GM19193 (cell line): Measurements from ENCODE around the gene WTAP.

Experiments
- POLR2A ChIP-seq: IDR thresholded peaks from 4 replicates; pipeline ENCODE4 v1.6.1; 2011; ENCODE audit not compliant: insufficient read depth, insufficient read length; ENCODE audit errors: extremely low read depth

The WTAP gene

DNA sequence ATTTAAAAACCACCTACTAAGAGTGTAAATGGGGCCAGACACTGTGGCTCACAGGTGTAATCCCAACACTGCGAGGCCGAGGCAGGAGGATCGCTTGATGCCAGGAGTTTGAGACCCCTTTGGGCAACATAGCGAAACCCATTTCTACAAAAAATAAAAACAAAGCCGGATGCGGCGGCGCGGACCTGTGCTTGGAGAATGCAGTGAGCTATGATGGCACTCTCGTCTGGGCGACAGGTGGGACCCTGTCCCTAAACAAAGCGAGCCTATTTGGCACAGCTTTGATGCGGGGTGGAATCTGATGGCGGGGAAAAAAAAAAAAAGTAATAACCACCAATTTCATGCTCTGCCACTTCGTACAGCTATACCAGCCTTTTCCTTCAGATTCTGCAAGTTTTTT is 61.0 kb downstream of the WTAP start:
- no peak for TF ChIP-seq POLR2A

DNA sequence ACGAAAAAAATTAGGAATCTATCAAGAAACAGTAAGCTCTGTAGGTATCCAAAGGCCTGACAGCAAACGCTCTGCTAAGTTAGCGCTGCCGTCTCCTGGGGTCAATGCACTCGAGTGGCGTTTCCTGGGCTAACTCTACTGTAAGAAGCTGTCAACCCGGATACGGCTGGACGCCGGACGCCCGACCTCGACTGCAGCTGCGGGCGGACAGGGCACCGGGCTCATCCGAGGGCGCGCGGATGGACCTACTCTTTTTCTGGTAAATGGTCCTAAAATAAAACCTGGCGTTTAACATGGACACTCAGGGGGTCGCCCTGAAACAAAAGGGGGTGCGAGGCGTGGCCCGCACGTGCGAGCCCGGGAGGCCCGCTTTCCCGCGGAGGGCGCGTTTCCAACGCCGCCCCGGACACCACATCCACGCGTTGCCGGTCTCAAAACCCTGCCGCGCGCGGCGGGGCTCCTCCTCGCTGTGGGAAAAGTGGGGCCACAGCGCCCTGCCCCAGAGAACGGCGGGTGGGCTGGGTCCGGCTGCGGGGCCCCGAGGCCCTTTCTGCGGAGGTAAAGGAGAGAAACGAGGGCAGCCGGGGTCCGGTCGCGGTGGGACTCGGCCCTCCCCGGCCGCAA is 61.6 kb downstream of the WTAP start:
- no peak for TF ChIP-seq POLR2A

DNA sequence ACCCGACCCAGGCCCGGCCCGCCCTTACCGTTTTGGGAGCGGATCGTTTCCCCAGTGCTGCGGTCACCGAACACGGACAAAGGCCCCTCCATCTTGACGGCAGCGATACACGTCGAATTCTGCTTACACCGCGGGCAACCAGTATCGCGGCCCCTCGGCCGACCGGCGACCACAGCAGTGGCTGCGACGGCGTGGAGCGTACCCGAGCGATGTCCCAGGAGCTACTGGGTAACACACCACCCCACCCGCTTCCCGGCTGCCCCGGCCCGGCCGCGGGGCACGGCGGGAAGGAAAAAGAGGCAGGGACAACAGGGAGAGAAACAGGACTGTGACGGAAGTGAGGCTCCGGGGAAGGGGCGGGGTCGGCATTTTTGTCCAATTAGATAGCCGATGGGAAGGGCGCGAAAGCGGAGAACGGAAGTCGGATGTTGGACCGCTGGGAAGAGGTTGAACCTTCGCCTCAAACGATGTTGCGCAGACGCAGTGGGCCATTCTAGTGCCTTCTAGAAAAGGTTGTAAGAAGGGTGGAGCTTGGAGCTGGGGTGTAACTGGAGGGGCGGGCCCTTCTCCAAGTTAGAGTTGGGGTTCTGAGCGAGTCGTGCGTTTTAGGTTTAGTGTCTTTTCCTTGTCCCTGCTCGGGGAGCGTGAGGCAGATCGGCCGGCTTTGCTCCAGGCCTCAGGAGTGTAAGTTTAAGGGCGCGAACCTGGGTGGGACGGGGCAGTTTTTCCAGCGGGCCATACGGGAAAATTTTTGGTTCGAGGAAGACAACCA is 62.3 kb downstream of the WTAP start, which contains the start of gene TCP1:
Gene TCP1 (minus strand): TSS at position 226 of the 772 bp plus-strand sequence. CDS start 134 bp downstream, at position 92.
- TF ChIP-seq POLR2A = peak; percentile 96

DNA sequence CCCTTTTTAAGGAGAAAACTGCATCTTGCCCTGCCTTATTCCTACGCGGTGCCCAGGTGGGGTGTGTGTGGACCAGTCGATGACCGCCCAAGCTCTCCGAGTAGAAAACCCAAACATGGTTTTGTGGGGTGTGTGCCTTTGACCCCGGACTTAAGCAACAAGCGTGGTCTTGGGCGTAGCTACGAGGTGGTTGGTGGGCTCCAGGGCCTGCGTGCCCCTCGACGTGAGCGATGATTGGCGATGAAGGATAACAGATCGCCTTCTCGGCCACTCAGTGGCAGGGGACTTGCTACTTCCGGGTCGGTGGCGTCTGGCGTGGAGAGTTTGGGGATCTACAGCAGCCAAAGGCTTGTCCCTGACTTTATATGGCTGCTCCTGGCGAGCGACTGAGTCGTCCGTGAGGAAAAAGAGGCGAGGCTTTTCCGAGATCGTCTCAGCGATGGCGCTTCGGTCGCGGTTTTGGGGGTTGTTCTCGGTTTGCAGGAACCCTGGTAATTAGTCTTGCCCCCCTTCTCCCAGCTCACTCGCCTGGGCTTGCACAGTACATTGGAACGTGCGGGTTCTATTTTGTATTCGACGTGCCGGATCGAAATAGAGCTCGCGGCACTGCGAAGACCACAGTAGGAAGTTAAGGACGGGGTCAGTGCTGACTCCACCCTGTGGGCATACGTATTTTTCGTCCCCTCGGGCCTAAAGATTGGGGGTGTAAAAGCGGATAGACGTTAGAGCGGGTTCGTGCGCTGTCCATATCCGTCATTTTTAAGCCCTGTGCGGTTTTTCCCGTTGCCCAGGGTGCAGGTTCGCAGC is 63.0 kb downstream of the WTAP start, which contains the start of gene MRPL18:
Gene MRPL18 (plus strand): TSS at position 319 of the 807 bp plus-strand sequence. CDS start 121 bp downstream, at position 440.
- peak; percentile 66 for TF ChIP-seq POLR2A

DNA sequence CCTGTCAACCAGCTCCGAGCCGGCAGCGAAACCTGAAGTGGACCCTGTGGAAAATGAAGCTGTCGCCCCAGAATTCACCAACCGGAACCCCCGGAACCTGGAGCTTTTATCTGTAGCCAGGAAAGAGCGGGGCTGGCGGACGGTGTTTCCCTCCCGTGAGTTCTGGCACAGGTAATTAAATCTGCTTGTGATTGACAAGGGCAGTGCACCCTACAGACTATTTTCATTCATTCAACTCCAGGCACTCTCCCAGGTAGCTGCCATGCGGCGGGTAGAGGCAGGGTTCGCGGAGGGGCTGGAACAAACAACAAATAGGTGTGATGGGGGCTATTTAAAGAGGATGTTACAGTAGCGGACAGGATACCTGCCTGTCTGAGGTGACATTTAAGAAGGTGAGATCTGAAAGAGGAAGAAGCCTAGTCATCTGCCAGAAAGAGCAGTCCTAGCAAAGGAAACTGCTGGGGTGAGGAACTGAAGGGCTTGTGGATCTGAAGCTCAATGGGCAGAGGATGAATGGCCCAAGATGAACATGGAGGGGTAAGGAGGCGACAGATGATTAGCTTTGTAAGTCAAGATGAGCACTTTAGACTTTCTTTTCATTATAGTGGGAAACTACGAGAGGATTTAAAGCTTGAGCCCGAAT is 63.8 kb downstream of the WTAP start:
- TF ChIP-seq POLR2A = no peak

DNA sequence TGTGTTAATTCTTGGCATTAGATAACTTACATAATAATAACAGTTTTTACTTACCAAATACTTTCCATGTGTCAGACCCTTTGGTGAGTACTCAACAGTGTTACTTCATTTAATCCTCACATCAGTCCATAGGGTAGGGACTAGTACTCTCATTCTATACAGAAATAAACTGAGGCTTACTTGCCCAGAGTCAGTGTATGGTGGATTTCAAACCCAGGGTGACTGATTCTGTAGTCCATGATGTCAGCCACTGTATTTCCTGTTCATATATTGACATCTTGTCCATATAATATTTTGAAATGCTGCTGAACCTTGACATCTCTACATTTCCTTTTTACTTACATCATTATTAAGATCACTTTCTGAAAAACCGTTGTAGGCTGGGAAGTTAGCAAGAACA is 70.2 kb downstream of the WTAP start:
- no peak for TF ChIP-seq POLR2A

DNA sequence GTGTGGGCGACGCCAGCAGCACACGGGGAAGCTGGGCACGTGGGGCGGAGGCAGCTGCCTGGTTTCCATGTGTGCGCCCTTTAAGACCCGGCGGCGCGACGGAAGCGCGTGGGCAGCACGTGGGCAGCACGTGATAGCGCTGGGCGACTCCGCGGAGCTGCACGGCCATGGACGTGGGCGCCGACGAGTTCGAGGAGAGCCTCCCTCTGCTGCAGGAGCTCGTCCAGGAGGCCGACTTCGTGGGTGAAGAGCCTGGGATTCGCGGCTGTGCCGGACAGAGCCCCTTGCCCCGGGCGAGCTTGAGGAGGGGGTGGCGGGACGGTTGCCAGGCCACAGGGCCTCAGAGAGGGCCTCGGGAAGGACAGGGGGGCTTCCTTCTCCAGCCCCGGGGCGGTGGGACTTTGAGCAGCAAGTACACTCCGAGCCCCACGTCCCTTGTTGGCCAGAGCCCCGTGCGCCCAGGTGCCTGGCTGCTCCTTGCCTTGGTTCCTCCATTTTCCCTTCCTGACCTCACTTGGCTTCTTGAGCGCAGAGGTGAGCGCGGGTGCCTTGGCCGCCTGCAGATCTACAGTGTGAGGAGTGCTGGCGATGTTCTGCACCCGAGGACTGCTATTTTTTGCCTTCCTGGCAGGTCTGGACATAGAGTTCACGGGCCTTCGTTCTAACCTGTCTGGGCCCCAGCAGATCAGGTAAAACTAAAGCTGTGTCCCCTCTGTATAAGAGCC is 73.0 kb downstream of the WTAP start, which contains the start of gene PNLDC1:
Gene PNLDC1 (plus strand): TSS at position 136 of the 725 bp plus-strand sequence. CDS start 32 bp downstream, at position 168.
- no peak for TF ChIP-seq POLR2A

DNA sequence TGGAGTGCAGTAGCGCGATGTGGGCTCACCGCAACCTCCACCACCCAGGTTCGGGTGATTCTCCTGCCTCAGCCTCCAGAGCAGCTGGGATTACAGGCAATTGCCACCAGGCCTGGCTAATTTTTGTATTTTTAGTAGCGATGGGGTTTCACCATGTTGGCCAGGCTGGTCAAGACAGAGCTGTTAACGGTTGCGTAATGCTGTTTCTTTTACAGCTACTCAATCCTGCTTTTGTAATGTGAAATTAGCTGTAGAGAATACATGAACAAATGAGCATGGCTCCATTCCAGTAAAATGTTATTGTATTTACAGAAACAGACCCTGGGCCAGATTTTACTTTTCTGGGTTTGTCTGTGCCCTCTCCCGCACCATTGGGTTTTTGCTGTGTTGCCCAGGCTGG is 74.6 kb downstream of the WTAP start:
- no peak for TF ChIP-seq POLR2A

DNA sequence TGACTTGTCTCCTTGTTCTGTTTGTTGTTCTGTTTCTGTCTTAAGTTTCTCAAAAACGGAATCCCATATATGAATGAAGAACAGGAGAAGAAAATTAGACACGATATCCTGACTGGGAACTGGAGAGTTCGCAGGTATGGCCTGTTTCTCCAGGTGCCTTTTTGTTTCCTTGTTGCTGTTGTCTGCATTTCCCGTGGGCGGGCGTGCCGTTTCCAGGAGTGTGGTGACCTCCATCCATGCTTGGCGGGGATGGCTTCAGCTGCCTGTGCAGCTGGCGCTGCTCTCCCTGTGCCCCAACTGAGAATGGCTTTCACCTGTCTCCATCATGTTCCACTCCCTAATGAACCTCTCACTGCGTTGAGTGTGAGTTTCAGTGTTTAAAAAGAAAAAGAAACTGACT is 77.2 kb downstream of the WTAP start:
- TF ChIP-seq POLR2A = no peak

DNA sequence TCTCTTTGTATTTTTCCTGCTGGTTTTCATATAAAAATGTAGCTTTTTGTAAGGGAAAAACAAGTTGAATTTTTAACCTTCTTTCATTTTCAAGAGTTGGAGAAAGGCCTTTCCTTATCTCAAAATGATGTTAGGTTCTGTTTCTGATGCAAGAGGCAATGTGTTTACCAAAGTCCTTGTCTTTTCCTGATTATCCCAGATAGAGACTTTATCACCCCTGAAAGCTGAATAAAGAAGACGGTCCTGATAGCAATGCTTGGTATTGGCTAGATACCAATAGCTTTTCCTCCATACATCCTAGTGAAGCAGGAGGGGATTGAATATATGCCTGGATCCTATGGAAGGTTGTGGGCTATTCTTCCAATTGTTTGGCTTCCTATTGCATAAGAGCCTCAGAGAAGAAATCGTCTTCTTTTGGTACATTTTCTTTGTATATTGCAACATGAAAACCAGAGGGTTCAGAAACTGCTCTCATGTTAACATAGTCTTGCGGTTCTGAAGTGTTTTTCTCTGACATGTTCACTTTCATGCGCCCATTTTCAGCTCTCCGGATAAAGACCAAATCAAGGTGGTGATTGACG is 78.2 kb downstream of the WTAP start:
- TF ChIP-seq POLR2A = no peak
